T47D (cell line): Measurements from ENCODE around the gene NSD1.
"Not testable (repeated sequence)": the region's sequence is repeated elsewhere in the genome, so short reads cannot be mapped to it uniquely, and the experiment has no call there.

ENCODE experiments used
- DNase-seq, 2 experiments: peaks; one replicate each; pipeline versions ENCODE4 v3.0.0 to v3.0.0-alpha.2; 2011 to 2012; ENCODE audit warnings: low read depth in 1 of 2, low spot score in 1 of 2
- JUND ChIP-seq: IDR thresholded peaks from 2 replicates; pipeline ENCODE4 v1.6.1; 2012; ENCODE audit warnings: low read depth
- in situ Hi-C: cut with HindIII; loops from 2 replicates; pipeline ENCODE4 v1.10.0; 2016; ENCODE audit warnings: low sequenced_read_pairs, low pct_unique_long_range_greater_than_20kb

Gene NSD1

GRCh38 chr5:177301503-177302165 is 168.1 kb downstream of the NSD1 start:
- in situ Hi-C loops, result no loop called here
- DNase-seq, result peak; percentile 51 to 93
- TF ChIP-seq JUND, result peak; percentile 79

GRCh38 chr5:177302354-177303110 is 169.0 kb downstream of the NSD1 start:
- TF ChIP-seq JUND, result no peak
- in situ Hi-C loops, result no loop called here

GRCh38 chr5:177303121-177303924 is 169.8 kb downstream of the NSD1 start, which contains the start of the genes PRELID1 and RAB24:
Gene PRELID1 (plus strand): TSS chr5:177303799. CDS start chr5:177303986, 187 bp downstream.
Gene RAB24 (minus strand): TSS chr5:177303719. CDS start chr5:177303288, 431 bp downstream.
- in situ Hi-C loops, result no loop called here
- DNase-seq, result peak; percentile 73 to 86
- no peak for TF ChIP-seq JUND

More at GRCh38 chr5:177302354-177303110, 169.0 kb downstream of the NSD1 start:
- peak in 1 of 2 experiments; percentile 57 for DNase-seq

- in situ Hi-C loops, result no loop called here
These were observed 170.4 kb downstream of the NSD1 start for GRCh38 chr5:177303925-177304391.

GRCh38 chr5:177304392-177305119 is 171.0 kb downstream of the NSD1 start:
- DNase-seq, result peak in 1 of 2 experiments; percentile 20
- no peak for TF ChIP-seq JUND
- in situ Hi-C loops, result no loop called here

More at GRCh38 chr5:177303925-177304391, 170.4 kb downstream of the NSD1 start:
- peak in 1 of 2 experiments; percentile 43 for DNase-seq
- no peak for TF ChIP-seq JUND

GRCh38 chr5:177306103-177306640 is 172.6 kb downstream of the NSD1 start:
- DNase-seq, in situ Hi-C loops: not testable (repeated sequence)

GRCh38 chr5:177306674-177307543 is 173.3 kb downstream of the NSD1 start:
- in situ Hi-C loops, result no loop called here
- DNase-seq, result no peak

GRCh38 chr5:177307544-177308363 is 174.2 kb downstream of the NSD1 start:
- no peak for DNase-seq

More at GRCh38 chr5:177306674-177307543, 173.3 kb downstream of the NSD1 start:
- TF ChIP-seq JUND, result no peak

GRCh38 chr5:177308740-177309139 is 175.2 kb downstream of the NSD1 start:
- no peak for DNase-seq
- in situ Hi-C loops, result no loop called here

More at GRCh38 chr5:177307544-177308363, 174.2 kb downstream of the NSD1 start:
- TF ChIP-seq JUND, result no peak
- in situ Hi-C loops, result no loop called here

More at GRCh38 chr5:177308740-177309139, 175.2 kb downstream of the NSD1 start:
- no peak for TF ChIP-seq JUND
